ENCODE results near the gene UBASH3A. TPM values are rescaled to one million over a fixed set of nuclear protein-coding genes. Genes with fewer than 3 reads are reported as not detected.

UBASH3A gene
- total and polyA plus RNA-seq, 4 donors = 0.58 to 0.88 (median 0.67) TPM

DNA sequence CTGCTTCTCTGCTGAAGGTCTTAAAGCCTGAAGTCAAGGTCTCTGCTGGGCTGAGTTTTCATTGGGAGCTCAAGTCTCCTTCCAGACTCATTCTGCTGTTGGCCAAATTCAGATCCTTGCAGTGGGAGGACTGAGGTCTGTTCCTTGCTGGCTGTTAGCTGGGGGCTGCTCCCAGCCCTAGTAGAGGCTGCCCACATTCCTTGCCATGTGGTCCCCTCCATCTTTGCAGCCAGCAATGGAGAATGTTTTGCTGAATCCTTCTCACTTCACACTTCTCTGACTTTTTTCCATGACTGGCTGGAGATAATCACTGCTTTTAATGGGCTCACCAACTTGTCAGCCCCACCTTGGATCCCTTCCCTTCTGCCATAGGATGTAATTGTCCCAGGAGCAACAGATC, 33.2 kb downstream of the UBASH3A start:
- H3K27ac ChIP-seq (ENCODE audit: low read depth in 1 of 2, low read length in 1 of 2) = no peak overlapping the region
- no peak for DNase-seq
- H3K4me1 ChIP-seq (ENCODE audit: control insufficient read depth in 5 of 5, insufficient read depth in 5 of 5, low read length in 5 of 5) = no peaks in the 10 kb centered on the region
- H3K4me3 ChIP-seq = no peak overlapping the region
- no peaks in the 10 kb centered on the region for H3K27me3 ChIP-seq (ENCODE audit: control insufficient read depth in 3 of 3, insufficient read depth in 3 of 3, low read length in 2 of 3)
- no peak overlapping the region for H3K9ac ChIP-seq (ENCODE audit: insufficient read depth in 1 of 2, low read length in 2 of 2)
- no peak for ATAC-seq (ENCODE audit: insufficient read depth, low FRiP score)
- peaks cover 0 to 8% (median 0%) of the 10 kb centered on the region in 4 donors for H3K9me3 ChIP-seq (ENCODE audit: control insufficient read depth in 4 of 4, insufficient read depth in 3 of 4, low read length in 3 of 4)
- H3K36me3 ChIP-seq (ENCODE audit: control insufficient read depth in 4 of 4, insufficient read depth in 4 of 4, low read length in 4 of 4) = no peaks in the 10 kb centered on the region
- TF ChIP-seq, protein P1, sequence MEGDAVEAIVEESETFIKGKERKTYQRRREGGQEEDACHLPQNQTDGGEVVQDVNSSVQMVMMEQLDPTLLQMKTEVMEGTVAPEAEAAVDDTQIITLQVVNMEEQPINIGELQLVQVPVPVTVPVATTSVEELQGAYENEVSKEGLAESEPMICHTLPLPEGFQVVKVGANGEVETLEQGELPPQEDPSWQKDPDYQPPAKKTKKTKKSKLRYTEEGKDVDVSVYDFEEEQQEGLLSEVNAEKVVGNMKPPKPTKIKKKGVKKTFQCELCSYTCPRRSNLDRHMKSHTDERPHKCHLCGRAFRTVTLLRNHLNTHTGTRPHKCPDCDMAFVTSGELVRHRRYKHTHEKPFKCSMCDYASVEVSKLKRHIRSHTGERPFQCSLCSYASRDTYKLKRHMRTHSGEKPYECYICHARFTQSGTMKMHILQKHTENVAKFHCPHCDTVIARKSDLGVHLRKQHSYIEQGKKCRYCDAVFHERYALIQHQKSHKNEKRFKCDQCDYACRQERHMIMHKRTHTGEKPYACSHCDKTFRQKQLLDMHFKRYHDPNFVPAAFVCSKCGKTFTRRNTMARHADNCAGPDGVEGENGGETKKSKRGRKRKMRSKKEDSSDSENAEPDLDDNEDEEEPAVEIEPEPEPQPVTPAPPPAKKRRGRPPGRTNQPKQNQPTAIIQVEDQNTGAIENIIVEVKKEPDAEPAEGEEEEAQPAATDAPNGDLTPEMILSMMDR (IDR thresholded peaks at IDR 0.05; ENCODE audit: control extremely low read depth, extremely low read depth) = no peak

DNA sequence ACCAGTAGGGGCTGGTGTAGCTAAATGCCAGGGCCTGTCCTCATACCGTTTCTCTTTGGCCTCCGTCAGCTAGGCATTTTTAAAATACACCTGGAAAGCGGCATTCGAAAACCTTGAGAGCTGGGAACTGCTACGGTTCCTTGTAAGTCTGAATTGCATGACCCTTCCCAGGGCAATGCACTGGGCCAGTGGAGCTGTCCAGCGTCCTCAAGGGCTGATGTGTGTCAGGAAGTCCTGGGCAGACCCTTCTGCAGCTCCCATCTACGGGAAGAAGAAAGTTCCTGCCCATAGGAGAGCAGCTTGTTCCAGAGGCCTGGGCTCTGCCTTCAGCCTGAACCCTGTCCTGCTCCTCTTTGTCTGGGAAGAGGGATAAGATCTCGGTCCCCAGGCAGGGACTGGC, 34.1 kb downstream of the UBASH3A start:
- peak; percentile 45 to 71 (median 51) for DNase-seq
- TF ChIP-seq, protein P1 (IDR thresholded peaks at IDR 0.05; ENCODE audit: control extremely low read depth, extremely low read depth) = no peak

DNA sequence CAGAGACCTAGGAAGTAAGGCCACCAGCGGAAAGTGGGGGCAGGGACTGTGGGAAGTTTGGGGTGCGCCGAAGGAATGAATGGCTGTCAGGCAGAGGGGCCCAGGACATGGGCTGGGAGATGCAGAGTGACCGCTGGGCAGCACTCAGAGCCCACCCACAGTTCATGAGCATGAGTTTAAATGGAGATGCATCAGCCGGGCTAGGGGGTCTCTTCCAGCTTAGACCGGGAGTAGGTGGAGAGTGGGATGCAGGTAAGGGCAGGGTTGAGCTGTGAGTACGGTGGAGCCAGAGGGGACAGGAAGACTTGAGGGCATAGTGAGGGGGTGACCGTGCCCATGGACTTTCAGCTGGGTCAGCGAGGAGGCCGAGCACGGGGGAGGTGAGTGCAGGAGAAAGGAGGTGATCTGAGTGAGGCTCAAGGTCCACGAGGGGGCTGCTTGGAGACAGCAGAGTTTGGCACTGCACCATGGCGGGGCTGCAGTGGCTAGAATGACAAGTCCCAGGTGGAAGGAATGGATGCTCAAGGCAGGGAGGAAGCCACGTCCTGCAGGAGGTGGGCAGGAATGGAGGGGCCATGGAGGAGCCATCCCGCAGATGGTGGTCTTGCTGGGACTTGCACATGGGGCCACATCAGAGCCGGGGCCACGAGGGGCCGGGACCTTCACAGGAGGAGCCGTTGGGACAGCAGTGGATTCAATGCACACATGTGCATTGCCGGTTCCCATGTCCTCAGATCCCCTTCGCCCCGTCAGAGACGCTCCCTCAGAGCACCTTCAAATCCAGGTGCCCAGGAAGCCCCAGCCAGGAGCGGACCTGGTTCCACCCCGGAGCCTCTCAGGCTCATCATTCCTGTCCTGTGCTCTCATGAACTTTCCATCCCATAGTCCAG, 34.9 kb downstream of the UBASH3A start:
- H3K9me3 ChIP-seq (ENCODE audit: control insufficient read depth in 4 of 4, insufficient read depth in 3 of 4, low read length in 3 of 4) = peaks cover 0 to 2% (median 0%) of the 10 kb centered on the region in 4 donors
- H3K4me3 ChIP-seq = no peak overlapping the region
- H3K27ac ChIP-seq (ENCODE audit: low read depth in 1 of 2, low read length in 1 of 2) = no peak overlapping the region
- ATAC-seq (ENCODE audit: insufficient read depth, low FRiP score) = no peak
- DNase-seq = no peak
- no peaks in the 10 kb centered on the region for H3K36me3 ChIP-seq (ENCODE audit: control insufficient read depth in 4 of 4, insufficient read depth in 4 of 4, low read length in 4 of 4)
- no peaks in the 10 kb centered on the region for H3K27me3 ChIP-seq (ENCODE audit: control insufficient read depth in 3 of 3, insufficient read depth in 3 of 3, low read length in 2 of 3)
- H3K4me1 ChIP-seq (ENCODE audit: control insufficient read depth in 5 of 5, insufficient read depth in 5 of 5, low read length in 5 of 5) = no peaks in the 10 kb centered on the region
- 83 to 93% methylated on average over 25 of the region's 25 CpGs for WGBS, 2 donors
- H3K9ac ChIP-seq (ENCODE audit: insufficient read depth in 1 of 2, low read length in 2 of 2) = no peak overlapping the region
- TF ChIP-seq, protein P1 (IDR thresholded peaks at IDR 0.05; ENCODE audit: control extremely low read depth, extremely low read depth) = no peak

More for the DNA sequence above, 34.1 kb downstream of the UBASH3A start:
- Histone ChIP-seq H3K27ac (ENCODE audit: low read depth in 1 of 2, low read length in 1 of 2) (no peak overlapping the region), H3K27me3 (ENCODE audit: control insufficient read depth in 3 of 3, insufficient read depth in 3 of 3, low read length in 2 of 3) (no peaks in the 10 kb centered on the region), H3K4me1 (ENCODE audit: control insufficient read depth in 5 of 5, insufficient read depth in 5 of 5, low read length in 5 of 5) (no peaks in the 10 kb centered on the region), H3K4me3 (no peak overlapping the region), H3K9me3 (ENCODE audit: control insufficient read depth in 4 of 4, insufficient read depth in 3 of 4, low read length in 3 of 4) (peaks cover 0 to 5% (median 0%) of the 10 kb centered on the region in 4 donors), H3K36me3 (ENCODE audit: control insufficient read depth in 4 of 4, insufficient read depth in 4 of 4, low read length in 4 of 4) (no peaks in the 10 kb centered on the region), H3K9ac (ENCODE audit: insufficient read depth in 1 of 2, low read length in 2 of 2) (no peak overlapping the region)
- 55 to 74% methylated on average over 8 of the region's 8 CpGs for WGBS, 2 donors
- no peak for ATAC-seq (ENCODE audit: insufficient read depth, low FRiP score)
